Measurements from ENCODE around the gene DUSP8.
"Not testable (repeated sequence)": the region's sequence is repeated elsewhere in the genome, so short reads cannot be mapped to it uniquely, and the experiment has no call there.

GRCh38 chr11:1607156-1607845 lies 35.2 kb upstream of the DUSP8 start:
- TF ChIP-seq YY1 (IDR thresholded peaks at IDR 0.05; ENCODE audit: insufficient read depth, insufficient read length); ZNF274 (IDR thresholded peaks at IDR 0.05; ENCODE audit: low read depth, low read length); SUZ12 (IDR thresholded peaks at IDR 0.05; ENCODE audit: extremely low read depth, insufficient read depth, insufficient read length): not testable (repeated sequence)
